Neuronal stem cell (in vitro differentiated cells): ENCODE measurements around the gene EPHA10.
"Not testable (repeated sequence)": the region's sequence is repeated elsewhere in the genome, so short reads cannot be mapped to it uniquely, and the experiment has no call there.

ENCODE experiments used
- DNase-seq: peaks from one replicate; pipeline ENCODE4 v3.0.0-alpha.2; 2013; ENCODE audit warnings: low spot score
- H2AFZ ChIP-seq: one replicate; pipeline ENCODE4 v1.6.1; 2013; ENCODE audit warnings: mild to moderate bottlenecking, low read length, inconsistent platforms
- H2AK5ac ChIP-seq: 2 replicates; pipeline ENCODE4 v1.6.1; 2013; ENCODE audit warnings: low read depth, mild to moderate bottlenecking, inconsistent platforms, low read length, moderate library complexity, mixed read lengths
- H2BK120ac ChIP-seq: 2 replicates; pipeline ENCODE4 v1.6.1; 2013; ENCODE audit warnings: low read depth, mild to moderate bottlenecking, inconsistent platforms, low read length, moderate library complexity, mixed read lengths
- H2BK12ac ChIP-seq: one replicate; pipeline ENCODE4 v1.6.1; 2013; ENCODE audit warnings: low read length, inconsistent platforms
- H2BK15ac ChIP-seq: 2 replicates; pipeline ENCODE4 v1.6.1; 2013; ENCODE audit warnings: mild to moderate bottlenecking, low read length, inconsistent platforms, mixed read lengths
- H2BK5ac ChIP-seq: one replicate; pipeline ENCODE4 v1.6.1; 2013; ENCODE audit warnings: inconsistent platforms, mild to moderate bottlenecking, low read length, moderate library complexity
- H3K14ac ChIP-seq: one replicate; pipeline ENCODE4 v1.6.1; 2013; ENCODE audit warnings: low read length, inconsistent platforms
- H3K18ac ChIP-seq: 2 replicates; pipeline ENCODE4 v1.6.1; 2013; ENCODE audit warnings: low read length, inconsistent platforms
- H3K23ac ChIP-seq: 2 replicates; pipeline ENCODE4 v1.6.1; 2013; ENCODE audit warnings: low read depth, mild to moderate bottlenecking, mixed read lengths, low read length, inconsistent platforms; ENCODE audit not compliant: poor library complexity
- H3K27ac ChIP-seq: replicated peaks from 3 replicates; pipeline ENCODE4 v1.5.1; 2013; ENCODE audit warnings: low read length, inconsistent platforms
- H3K27me3 ChIP-seq, 3 experiments: 2 replicates each; pipeline ENCODE4 v1.6.1; 2013; ENCODE audit warnings: low read length in 3 of 3, mild to moderate bottlenecking in 2 of 3, inconsistent platforms in 1 of 3, low read depth in 1 of 3, mixed read lengths in 1 of 3, moderate library complexity in 1 of 3; ENCODE audit not compliant: control insufficient read depth in 3 of 3, insufficient read depth in 3 of 3
- H3K36me3 ChIP-seq, 2 donors: replicated peaks in 1 of 2; 2 replicates each; pipeline ENCODE4 v1.6.1; 2013; ENCODE audit warnings: low read length in 2 of 2; ENCODE audit not compliant: control insufficient read depth in 2 of 2, insufficient read depth in 2 of 2
- H3K4ac ChIP-seq: 2 replicates; pipeline ENCODE4 v1.6.1; 2013; ENCODE audit warnings: inconsistent platforms, mild to moderate bottlenecking, low read length, moderate library complexity
- H3K4me1 ChIP-seq, 2 donors: 1 replicate in 1 of 2; 2 replicates in 1 of 2; pipeline ENCODE4 v1.6.1; 2013; ENCODE audit warnings: low read length in 2 of 2, low read depth in 1 of 2; ENCODE audit not compliant: control insufficient read depth in 2 of 2, insufficient read depth in 1 of 2
- H3K4me2 ChIP-seq: one replicate; pipeline ENCODE4 v1.6.1; 2013; ENCODE audit warnings: mild to moderate bottlenecking, low read length, inconsistent platforms; ENCODE audit not compliant: insufficient read depth, poor library complexity, severe bottlenecking
- H3K4me3 ChIP-seq, 2 donors: 2 replicates each; pipeline ENCODE4 v1.5.1; 2013; ENCODE audit warnings: low read length in 2 of 2, mild to moderate bottlenecking in 2 of 2, inconsistent platforms in 1 of 2, moderate library complexity in 1 of 2
- H3K79me1 ChIP-seq: one replicate; pipeline ENCODE4 v1.6.1; 2013; ENCODE audit warnings: low read depth, mild to moderate bottlenecking, inconsistent platforms, low read length, moderate library complexity
- H3K9ac ChIP-seq: one replicate; pipeline ENCODE4 v1.6.1; 2013; ENCODE audit warnings: mild to moderate bottlenecking, low read depth, low read length, inconsistent platforms; ENCODE audit not compliant: poor library complexity
- H3K9me3 ChIP-seq, 2 donors: replicated peaks in 1 of 2; 2 replicates each; pipeline versions ENCODE3 to v1.6.1; 2013; ENCODE audit warnings: low read length in 2 of 2, mild to moderate bottlenecking in 2 of 2, inconsistent platforms in 1 of 2, low read depth in 1 of 2, mixed read lengths in 1 of 2, moderate library complexity in 1 of 2; ENCODE audit not compliant: control insufficient read depth in 2 of 2, insufficient read depth in 1 of 2
- H4K8ac ChIP-seq: one replicate; pipeline ENCODE4 v1.6.1; 2013; ENCODE audit warnings: low read depth, mild to moderate bottlenecking, inconsistent platforms, low read length, moderate library complexity
- H4K91ac ChIP-seq: one replicate; pipeline ENCODE4 v1.6.1; 2013; ENCODE audit warnings: low read length, low read depth, mild to moderate bottlenecking, inconsistent platforms; ENCODE audit not compliant: poor library complexity
- WGBS, 2 donors: extraction: QIAGEN DNeasy Blood & Tissue Kit; methylation state at CpG; one replicate each; pipeline ENCODE4 v1.1.7; 2013; ENCODE audit warnings: missing lambda C conversion rate in 2 of 2, mixed read lengths in 1 of 2; ENCODE audit not compliant: insufficient read length in 2 of 2, insufficient replicate concordance in 1 of 2; ENCODE audit errors: extremely low coverage in 2 of 2; 5-methylcytosine and 5-hydroxymethylcytosine counted together

The EPHA10 gene

GRCh38 chr1:37739222-37739621 lies 25.7 kb downstream of the EPHA10 start:
- no peak overlapping the region for H2BK5ac ChIP-seq
- H3K27me3 ChIP-seq, result peaks cover 0 to 30% (median 6%) of the 10 kb centered on the region in 3 experiments
- no peak overlapping the region for H2AK5ac ChIP-seq
- H3K36me3 ChIP-seq, result no peaks in the 10 kb centered on the region
- H3K4me3 ChIP-seq, result no peak overlapping the region
- H3K18ac ChIP-seq, result no peak overlapping the region
- H3K4me1 ChIP-seq, result no peaks in the 10 kb centered on the region
- no peak overlapping the region for H3K23ac ChIP-seq
- H2AFZ ChIP-seq, result no peak overlapping the region
- H3K9ac ChIP-seq, result no peak overlapping the region
- no CpG with 5 or more reads among the region's 2 CpGs for WGBS, 2 donors
- H2BK15ac ChIP-seq, result no peak overlapping the region
- no peak overlapping the region for H3K14ac ChIP-seq
- no peak overlapping the region for H3K27ac ChIP-seq
- no peak overlapping the region for H3K4me2 ChIP-seq
- no peak overlapping the region for H4K8ac ChIP-seq
- no peaks in the 10 kb centered on the region for H3K79me1 ChIP-seq
- H3K9me3 ChIP-seq, result no peaks in the 10 kb centered on the region
- H2BK120ac ChIP-seq, result no peak overlapping the region
- H3K4ac ChIP-seq, result no peak overlapping the region
- H2BK12ac ChIP-seq, result no peak overlapping the region
- no peak for DNase-seq
- no peak overlapping the region for H4K91ac ChIP-seq

GRCh38 chr1:37738619-37739018 lies 26.3 kb downstream of the EPHA10 start:
- H4K91ac ChIP-seq, H3K14ac ChIP-seq, H2BK120ac ChIP-seq, H3K4me3 ChIP-seq, H2AFZ ChIP-seq, DNase-seq, H3K23ac ChIP-seq, H2AK5ac ChIP-seq, H3K4ac ChIP-seq, H4K8ac ChIP-seq, H3K9ac ChIP-seq, H3K9me3 ChIP-seq, H2BK12ac ChIP-seq, H3K18ac ChIP-seq, H3K36me3 ChIP-seq, H2BK15ac ChIP-seq, H3K27ac ChIP-seq, H3K79me1 ChIP-seq, H2BK5ac ChIP-seq, H3K4me2 ChIP-seq, H3K4me1 ChIP-seq: not testable (repeated sequence)
- no CpG with 5 or more reads among the region's 4 CpGs for WGBS, 2 donors
- H3K27me3 ChIP-seq, result peaks cover 0 to 36% (median 8%) of the 10 kb centered on the region in 3 experiments

- H3K18ac ChIP-seq, H2BK120ac ChIP-seq: not testable (repeated sequence)
- WGBS, 2 donors, result no CpG with 5 or more reads among the region's 7 CpGs
These were observed 26.9 kb downstream of the EPHA10 start for GRCh38 chr1:37737975-37738374.

GRCh38 chr1:37734629-37735591 lies 30.0 kb downstream of the EPHA10 start:
- Histone ChIP-seq H3K79me1 (no peaks in the 10 kb centered on the region), H2BK5ac (no peak overlapping the region), H3K18ac (peak overlapping the region; percentile 89), H2BK12ac (no peak overlapping the region), H3K36me3 (no peaks in the 10 kb centered on the region), H3K27ac (no peak overlapping the region), H3K23ac (no peak overlapping the region), H4K91ac (no peak overlapping the region), H3K27me3 (peaks cover 0 to 50% (median 9%) of the 10 kb centered on the region in 3 experiments), H2AFZ (peak overlapping the region; percentile 70), H3K9me3 (no peaks in the 10 kb centered on the region), H3K4ac (no peak overlapping the region), H3K9ac (peak overlapping the region; percentile 79), H2BK15ac (peak overlapping the region; percentile 22), H4K8ac (no peak overlapping the region), H2BK120ac (no peak overlapping the region), H3K4me2 (peak overlapping the region; percentile 84), H3K14ac (no peak overlapping the region), H2AK5ac (no peak overlapping the region), H3K4me3 (peak overlapping the region in 1 of 2 donors; percentile 78), H3K4me1 (no peaks in the 10 kb centered on the region)
- WGBS, 2 donors, result no CpG with 5 or more reads among the region's 32 CpGs
- peak; percentile 33 for DNase-seq

More at GRCh38 chr1:37737975-37738374, 26.9 kb downstream of the EPHA10 start:
- H4K91ac ChIP-seq, H2BK5ac ChIP-seq, H3K27ac ChIP-seq, H4K8ac ChIP-seq, H2BK15ac ChIP-seq, DNase-seq, H3K9ac ChIP-seq, H3K9me3 ChIP-seq, H3K23ac ChIP-seq, H3K4me1 ChIP-seq, H3K14ac ChIP-seq, H3K4me2 ChIP-seq, H2AK5ac ChIP-seq, H3K79me1 ChIP-seq, H3K4me3 ChIP-seq, H2BK12ac ChIP-seq, H2AFZ ChIP-seq, H3K4ac ChIP-seq, H3K36me3 ChIP-seq: not testable (repeated sequence)
- H3K27me3 ChIP-seq, result peaks cover 0 to 36% (median 9%) of the 10 kb centered on the region in 3 experiments
